Measurements from ENCODE around the gene DHH.
A peak's percentile ranks its signal among the peaks of the same experiment; 100 is the strongest.
"Not testable (repeated sequence)": the region's sequence is repeated elsewhere in the genome, so short reads cannot be mapped to it uniquely, and the experiment has no call there.

The DHH gene

DNA sequence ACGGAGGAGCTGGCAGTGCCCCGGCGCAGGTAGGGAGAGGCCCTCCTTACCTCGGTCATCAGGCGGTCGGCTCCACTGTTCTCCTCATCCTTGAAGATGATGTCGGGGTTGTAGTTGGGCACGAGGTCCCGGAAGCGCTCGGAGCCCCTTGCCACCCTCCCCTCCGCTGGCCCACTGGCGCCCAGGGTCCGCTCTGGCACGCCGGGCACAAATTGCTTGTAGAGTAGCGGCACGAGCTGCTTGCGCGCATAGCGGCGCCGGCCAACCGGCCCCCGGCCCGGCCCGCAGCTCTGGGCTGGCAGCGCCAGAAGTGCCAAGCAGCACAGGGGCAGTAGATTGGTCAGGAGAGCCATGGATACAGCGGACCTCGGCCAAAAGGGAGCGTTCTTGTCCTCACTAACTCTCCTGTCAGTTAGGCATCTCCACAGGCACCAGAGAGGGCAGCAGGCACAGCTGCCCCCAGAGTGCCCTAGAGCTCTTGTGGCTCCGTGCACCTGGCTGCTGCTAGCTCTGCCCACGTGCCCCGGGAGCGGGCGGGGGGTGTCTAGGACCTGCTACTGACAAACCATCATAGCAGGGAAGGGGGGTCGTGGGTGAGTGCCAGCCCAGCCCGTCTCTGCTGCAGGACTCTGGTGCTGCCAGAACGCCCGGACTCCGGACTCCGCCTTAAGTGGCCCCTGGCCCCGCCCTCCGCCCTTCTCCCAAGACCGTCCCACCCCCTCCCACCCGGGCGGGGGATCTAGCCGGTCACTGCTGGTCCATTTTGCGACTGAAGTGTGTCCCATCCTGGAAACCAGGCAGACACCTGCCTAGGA, at the start of gene DHH:
Gene DHH, minus strand, starts transcription at position 642 of the 815 bp plus-strand sequence. Its CDS starts 289 bp downstream, at position 353.
- peaks cover 50 to 56% of the 10 kb centered on the region in 2 donors for H3K27me3 ChIP-seq (ENCODE audit: control insufficient read depth in 1 of 2, insufficient read depth in 2 of 2, low read length in 2 of 2)
- H3K27ac ChIP-seq (ENCODE audit: low read length) = no peak within 1 kb of the TSS
- peaks cover 39% of the 10 kb centered on the region for H3K4me1 ChIP-seq (ENCODE audit: control insufficient read depth, insufficient read depth, low read length)
- H3K4me3 ChIP-seq (ENCODE audit: low read length in 2 of 2) = peak within 1 kb of the TSS in 1 of 2 donors; percentile 62
- peak within 1 kb of the TSS in 1 of 2 donors; percentile 9 for H3K9ac ChIP-seq (ENCODE audit: low read length in 2 of 2)
- peaks cover 13% of the 10 kb centered on the region in 2 donors for H3K36me3 ChIP-seq (ENCODE audit: control insufficient read depth in 2 of 2, insufficient read depth in 2 of 2, low read length in 2 of 2)
- H3K9me3 ChIP-seq (ENCODE audit: control insufficient read depth in 2 of 2, low read length in 2 of 2) = no peaks in the 10 kb centered on the region

DNA sequence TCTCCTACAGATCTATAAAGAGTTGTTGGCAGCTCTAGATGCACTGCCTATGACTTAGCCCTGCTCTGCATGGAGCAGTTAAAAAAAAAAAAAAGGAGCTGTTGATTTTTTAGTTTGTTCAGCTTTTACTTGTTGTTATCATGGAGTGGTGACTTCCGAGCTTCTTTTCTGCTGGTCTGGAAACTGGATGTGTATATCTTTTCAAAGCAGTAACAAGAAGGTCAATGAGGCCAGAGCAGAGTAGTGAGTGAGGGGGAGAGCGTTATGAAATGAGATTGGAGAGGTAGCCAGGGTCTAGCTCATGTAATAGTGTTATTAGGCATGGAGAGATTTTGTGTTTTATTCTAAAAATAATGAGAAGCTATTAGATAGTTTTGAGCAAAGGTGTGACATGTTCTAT, 49.8 kb upstream of the DHH start:
- Histone ChIP-seq H3K27me3 (ENCODE audit: control insufficient read depth in 1 of 2, insufficient read depth in 2 of 2, low read length in 2 of 2) (no peaks in the 10 kb centered on the region), H3K9ac (ENCODE audit: low read length in 2 of 2) (no peak overlapping the region), H3K9me3 (ENCODE audit: control insufficient read depth in 2 of 2, low read length in 2 of 2) (no peaks in the 10 kb centered on the region), H3K27ac (ENCODE audit: low read length) (no peak overlapping the region), H3K4me1 (ENCODE audit: control insufficient read depth, insufficient read depth, low read length) (no peaks in the 10 kb centered on the region), H3K4me3 (ENCODE audit: low read length in 2 of 2) (no peak overlapping the region), H3K36me3 (ENCODE audit: control insufficient read depth in 2 of 2, insufficient read depth in 2 of 2, low read length in 2 of 2) (no peaks in the 10 kb centered on the region)

- Histone ChIP-seq H3K27ac (ENCODE audit: low read length) (no peak overlapping the region), H3K36me3 (ENCODE audit: control insufficient read depth in 2 of 2, insufficient read depth in 2 of 2, low read length in 2 of 2) (no peaks in the 10 kb centered on the region), H3K4me3 (ENCODE audit: low read length in 2 of 2) (no peak overlapping the region), H3K9ac (ENCODE audit: low read length in 2 of 2) (no peak overlapping the region), H3K9me3 (ENCODE audit: control insufficient read depth in 2 of 2, low read length in 2 of 2) (no peaks in the 10 kb centered on the region), H3K27me3 (ENCODE audit: control insufficient read depth in 1 of 2, insufficient read depth in 2 of 2, low read length in 2 of 2) (no peaks in the 10 kb centered on the region), H3K4me1 (ENCODE audit: control insufficient read depth, insufficient read depth, low read length) (no peaks in the 10 kb centered on the region)
Observed at GRCh38 chr12:49138999-49139398, 44.4 kb upstream of the DHH start.

DNA sequence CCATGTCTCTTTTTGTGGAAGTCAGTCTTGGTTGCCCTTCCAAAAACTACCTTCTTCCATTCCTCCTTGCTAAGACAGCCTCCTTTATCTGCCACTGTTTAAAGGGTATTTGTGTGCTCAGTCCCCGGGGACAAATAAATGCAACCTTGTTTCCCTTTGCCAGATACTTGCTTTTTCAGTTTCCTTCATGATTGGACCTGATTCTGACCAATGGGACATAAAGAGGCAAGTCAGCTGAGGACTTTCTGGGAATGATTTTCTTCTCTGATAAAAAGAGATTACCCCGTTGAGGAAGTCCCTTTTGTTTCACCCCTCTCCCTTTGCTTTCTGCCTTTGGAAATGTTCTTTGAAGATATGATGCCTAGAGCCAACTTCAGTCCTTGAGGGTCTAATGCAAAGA, 44.0 kb upstream of the DHH start:
- Histone ChIP-seq H3K4me1 (ENCODE audit: control insufficient read depth, insufficient read depth, low read length) (peaks cover 2% of the 10 kb centered on the region), H3K27me3 (ENCODE audit: control insufficient read depth in 1 of 2, insufficient read depth in 2 of 2, low read length in 2 of 2) (no peaks in the 10 kb centered on the region), H3K36me3 (ENCODE audit: control insufficient read depth in 2 of 2, insufficient read depth in 2 of 2, low read length in 2 of 2) (no peaks in the 10 kb centered on the region), H3K27ac (ENCODE audit: low read length) (no peak overlapping the region), H3K9ac (ENCODE audit: low read length in 2 of 2) (no peak overlapping the region), H3K4me3 (ENCODE audit: low read length in 2 of 2) (no peak overlapping the region), H3K9me3 (ENCODE audit: control insufficient read depth in 2 of 2, low read length in 2 of 2) (no peaks in the 10 kb centered on the region)

DNA sequence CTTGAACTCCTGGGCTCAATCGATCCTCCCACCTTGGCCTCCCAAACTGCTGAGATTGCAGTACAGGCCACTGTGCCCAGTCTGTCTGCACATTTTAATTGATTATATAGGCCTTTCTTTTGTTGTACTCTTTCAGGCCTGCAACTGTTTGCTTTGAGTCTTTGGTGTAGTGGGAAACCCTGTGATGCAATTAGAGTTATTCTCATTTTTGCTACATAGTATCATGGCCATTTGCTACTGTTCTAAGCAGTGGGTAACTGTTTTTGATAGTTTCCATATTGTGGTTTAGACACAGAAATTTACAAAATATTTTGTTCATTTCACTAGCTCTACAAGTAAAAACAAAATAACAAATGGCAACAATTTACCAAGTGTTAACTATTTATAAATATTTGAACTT, 42.9 kb upstream of the DHH start:
- H3K4me3 ChIP-seq (ENCODE audit: low read length in 2 of 2) = no peak overlapping the region
- no peaks in the 10 kb centered on the region for H3K9me3 ChIP-seq (ENCODE audit: control insufficient read depth in 2 of 2, low read length in 2 of 2)
- no peak overlapping the region for H3K27ac ChIP-seq (ENCODE audit: low read length)
- H3K4me1 ChIP-seq (ENCODE audit: control insufficient read depth, insufficient read depth, low read length) = peaks cover 9% of the 10 kb centered on the region
- no peaks in the 10 kb centered on the region for H3K27me3 ChIP-seq (ENCODE audit: control insufficient read depth in 1 of 2, insufficient read depth in 2 of 2, low read length in 2 of 2)
- H3K36me3 ChIP-seq (ENCODE audit: control insufficient read depth in 2 of 2, insufficient read depth in 2 of 2, low read length in 2 of 2) = no peaks in the 10 kb centered on the region
- no peak overlapping the region for H3K9ac ChIP-seq (ENCODE audit: low read length in 2 of 2)

- H3K4me1 ChIP-seq (ENCODE audit: control insufficient read depth, insufficient read depth, low read length); H3K9ac ChIP-seq (ENCODE audit: low read length in 2 of 2); H3K9me3 ChIP-seq (ENCODE audit: control insufficient read depth in 2 of 2, low read length in 2 of 2); H3K27me3 ChIP-seq (ENCODE audit: control insufficient read depth in 1 of 2, insufficient read depth in 2 of 2, low read length in 2 of 2); H3K4me3 ChIP-seq (ENCODE audit: low read length in 2 of 2); H3K36me3 ChIP-seq (ENCODE audit: control insufficient read depth in 2 of 2, insufficient read depth in 2 of 2, low read length in 2 of 2); H3K27ac ChIP-seq (ENCODE audit: low read length): not testable (repeated sequence)
Observed at GRCh38 chr12:49136997-49137396, 42.4 kb upstream of the DHH start.

GRCh38 chr12:49133590-49133989, 39.0 kb upstream of the DHH start:
- H3K27me3 ChIP-seq (ENCODE audit: control insufficient read depth in 1 of 2, insufficient read depth in 2 of 2, low read length in 2 of 2) = no peaks in the 10 kb centered on the region
- H3K4me1 ChIP-seq (ENCODE audit: control insufficient read depth, insufficient read depth, low read length) = peaks cover 25% of the 10 kb centered on the region
- peaks cover 7 to 8% of the 10 kb centered on the region in 2 donors for H3K36me3 ChIP-seq (ENCODE audit: control insufficient read depth in 2 of 2, insufficient read depth in 2 of 2, low read length in 2 of 2)
- H3K27ac ChIP-seq (ENCODE audit: low read length) = no peak overlapping the region
- no peak overlapping the region for H3K4me3 ChIP-seq (ENCODE audit: low read length in 2 of 2)
- no peaks in the 10 kb centered on the region for H3K9me3 ChIP-seq (ENCODE audit: control insufficient read depth in 2 of 2, low read length in 2 of 2)
- H3K9ac ChIP-seq (ENCODE audit: low read length in 2 of 2) = no peak overlapping the region

DNA sequence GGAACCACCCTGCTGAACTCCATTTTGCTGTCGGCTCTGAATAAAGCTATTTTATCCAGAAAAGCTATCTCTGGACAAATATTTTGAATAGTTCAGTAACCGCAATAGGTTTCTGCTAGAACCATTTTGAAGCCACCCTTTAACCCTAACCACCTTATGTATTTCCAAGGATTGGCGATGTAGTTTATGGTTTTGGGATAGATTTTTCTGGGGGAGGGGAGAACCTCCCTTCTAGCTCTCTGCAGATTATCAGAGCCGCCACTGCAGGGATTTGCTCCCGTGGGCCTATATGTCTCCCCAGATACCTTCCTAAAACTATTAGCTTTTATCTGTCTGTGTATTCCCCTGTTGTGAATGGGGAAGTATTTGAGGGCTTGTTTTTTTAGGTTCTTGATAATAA, 38.4 kb upstream of the DHH start:
- Histone ChIP-seq H3K27me3 (ENCODE audit: control insufficient read depth in 1 of 2, insufficient read depth in 2 of 2, low read length in 2 of 2) (no peaks in the 10 kb centered on the region), H3K27ac (ENCODE audit: low read length) (peak overlapping the region; percentile 1), H3K9ac (ENCODE audit: low read length in 2 of 2) (no peak overlapping the region), H3K4me3 (ENCODE audit: low read length in 2 of 2) (peak overlapping the region in 1 of 2 donors; percentile 23), H3K36me3 (ENCODE audit: control insufficient read depth in 2 of 2, insufficient read depth in 2 of 2, low read length in 2 of 2) (peaks cover 7 to 8% of the 10 kb centered on the region in 2 donors), H3K9me3 (ENCODE audit: control insufficient read depth in 2 of 2, low read length in 2 of 2) (no peaks in the 10 kb centered on the region), H3K4me1 (ENCODE audit: control insufficient read depth, insufficient read depth, low read length) (peaks cover 25% of the 10 kb centered on the region)

DNA sequence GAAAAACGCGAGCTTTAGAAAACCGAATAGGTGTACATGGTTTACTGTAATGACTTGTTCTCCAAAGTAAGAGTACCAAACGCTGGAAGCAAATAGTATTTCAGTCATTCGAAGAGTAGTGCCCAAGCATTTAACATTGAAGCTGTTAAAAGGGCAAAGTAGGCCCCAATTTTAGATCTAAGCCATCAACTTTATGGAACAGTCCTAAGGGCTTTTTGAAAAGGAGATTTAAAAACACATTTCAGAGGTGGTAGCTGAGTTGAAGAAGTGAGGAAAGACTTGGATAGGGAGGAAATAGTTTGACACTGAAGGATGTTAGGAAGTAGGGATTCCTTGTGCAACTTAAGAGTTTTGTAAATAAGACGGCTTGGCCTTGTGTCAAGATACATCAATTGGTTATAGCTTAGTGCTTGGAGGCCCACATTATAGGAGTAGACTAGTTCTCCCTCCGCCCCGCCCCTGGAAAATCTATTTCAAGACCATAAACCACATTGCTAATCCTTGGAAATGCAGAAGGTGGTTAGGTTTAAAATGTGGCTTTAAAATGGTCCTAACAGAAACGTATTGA, 37.4 kb upstream of the DHH start:
- H3K9ac ChIP-seq (ENCODE audit: low read length in 2 of 2) = peak overlapping the region; percentile 68 to 78
- peak overlapping the region; percentile 98 for H3K27ac ChIP-seq (ENCODE audit: low read length)
- H3K9me3 ChIP-seq (ENCODE audit: control insufficient read depth in 2 of 2, low read length in 2 of 2) = no peaks in the 10 kb centered on the region
- H3K4me3 ChIP-seq (ENCODE audit: low read length in 2 of 2) = peak overlapping the region; percentile 81 to 98
- peaks cover 13 to 18% of the 10 kb centered on the region in 2 donors for H3K36me3 ChIP-seq (ENCODE audit: control insufficient read depth in 2 of 2, insufficient read depth in 2 of 2, low read length in 2 of 2)
- H3K4me1 ChIP-seq (ENCODE audit: control insufficient read depth, insufficient read depth, low read length) = peaks cover 25% of the 10 kb centered on the region
- H3K27me3 ChIP-seq (ENCODE audit: control insufficient read depth in 1 of 2, insufficient read depth in 2 of 2, low read length in 2 of 2) = no peaks in the 10 kb centered on the region

DNA sequence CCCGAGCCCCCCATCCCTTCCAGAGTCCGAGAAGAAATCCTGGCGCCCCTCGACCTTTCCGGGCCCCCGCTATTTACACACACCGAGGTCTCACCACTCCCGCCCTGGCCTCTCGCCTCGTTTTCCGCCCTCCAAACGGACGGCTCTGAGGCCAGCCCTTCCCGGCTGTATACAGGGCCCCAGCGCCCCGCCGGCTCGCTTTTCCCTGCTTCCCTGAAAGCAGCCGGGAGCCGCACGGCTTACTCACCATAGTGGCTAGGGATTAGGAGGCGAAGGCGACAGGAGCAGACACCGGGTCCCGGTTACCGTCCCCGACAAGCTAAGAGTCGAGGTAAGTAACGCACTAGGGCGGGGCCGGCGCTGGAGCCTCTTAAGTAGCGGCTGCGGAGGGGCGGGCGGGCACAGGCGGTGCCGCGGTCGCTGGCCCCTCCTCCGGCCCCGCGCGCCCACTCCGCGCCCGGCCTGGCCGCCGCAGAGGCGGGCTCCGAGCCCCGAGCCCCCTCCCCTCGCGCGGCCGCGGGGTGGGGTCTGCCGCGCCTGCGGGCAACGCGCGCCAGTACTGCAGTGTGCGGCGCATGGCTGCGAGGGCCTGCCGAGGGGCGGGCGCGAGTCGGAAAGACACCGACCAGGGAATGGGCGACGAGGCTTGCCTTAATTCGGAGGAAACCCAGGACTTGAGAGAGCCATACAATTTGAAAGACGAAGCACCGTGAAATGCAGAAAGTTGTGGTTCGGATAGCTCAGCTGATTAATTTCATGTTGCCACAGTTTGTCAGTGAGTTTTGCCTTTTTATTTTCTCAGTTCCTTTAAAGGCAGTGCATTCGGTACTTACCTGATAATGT, 36.7 kb upstream of the DHH start, which contains the start of gene TUBA1B:
Gene TUBA1B, minus strand, starts transcription at position 345 of the 843 bp plus-strand sequence. Its CDS starts 95 bp downstream, at position 250.
- Histone ChIP-seq H3K27me3 (ENCODE audit: control insufficient read depth in 1 of 2, insufficient read depth in 2 of 2, low read length in 2 of 2) (no peaks in the 10 kb centered on the region), H3K4me1 (ENCODE audit: control insufficient read depth, insufficient read depth, low read length) (peaks cover 25% of the 10 kb centered on the region), H3K36me3 (ENCODE audit: control insufficient read depth in 2 of 2, insufficient read depth in 2 of 2, low read length in 2 of 2) (peaks cover 14 to 19% of the 10 kb centered on the region in 2 donors), H3K4me3 (ENCODE audit: low read length in 2 of 2) (peak within 1 kb of the TSS; percentile 98), H3K9me3 (ENCODE audit: control insufficient read depth in 2 of 2, low read length in 2 of 2) (no peaks in the 10 kb centered on the region), H3K27ac (ENCODE audit: low read length) (peak within 1 kb of the TSS; percentile 98), H3K9ac (ENCODE audit: low read length in 2 of 2) (peak within 1 kb of the TSS; percentile 93 to 97)

Data from stomach smooth muscle (tissue), 2 donors.